Measurements from ENCODE around the gene F7. TPM values are rescaled to one million over a fixed set of nuclear protein-coding genes. Genes with fewer than 3 reads are reported as not detected.

Gene F7
- total and polyA plus RNA-seq, 2 donors (not counting 1 experiment from before 2014, with no cell fraction given): not detected

DNA sequence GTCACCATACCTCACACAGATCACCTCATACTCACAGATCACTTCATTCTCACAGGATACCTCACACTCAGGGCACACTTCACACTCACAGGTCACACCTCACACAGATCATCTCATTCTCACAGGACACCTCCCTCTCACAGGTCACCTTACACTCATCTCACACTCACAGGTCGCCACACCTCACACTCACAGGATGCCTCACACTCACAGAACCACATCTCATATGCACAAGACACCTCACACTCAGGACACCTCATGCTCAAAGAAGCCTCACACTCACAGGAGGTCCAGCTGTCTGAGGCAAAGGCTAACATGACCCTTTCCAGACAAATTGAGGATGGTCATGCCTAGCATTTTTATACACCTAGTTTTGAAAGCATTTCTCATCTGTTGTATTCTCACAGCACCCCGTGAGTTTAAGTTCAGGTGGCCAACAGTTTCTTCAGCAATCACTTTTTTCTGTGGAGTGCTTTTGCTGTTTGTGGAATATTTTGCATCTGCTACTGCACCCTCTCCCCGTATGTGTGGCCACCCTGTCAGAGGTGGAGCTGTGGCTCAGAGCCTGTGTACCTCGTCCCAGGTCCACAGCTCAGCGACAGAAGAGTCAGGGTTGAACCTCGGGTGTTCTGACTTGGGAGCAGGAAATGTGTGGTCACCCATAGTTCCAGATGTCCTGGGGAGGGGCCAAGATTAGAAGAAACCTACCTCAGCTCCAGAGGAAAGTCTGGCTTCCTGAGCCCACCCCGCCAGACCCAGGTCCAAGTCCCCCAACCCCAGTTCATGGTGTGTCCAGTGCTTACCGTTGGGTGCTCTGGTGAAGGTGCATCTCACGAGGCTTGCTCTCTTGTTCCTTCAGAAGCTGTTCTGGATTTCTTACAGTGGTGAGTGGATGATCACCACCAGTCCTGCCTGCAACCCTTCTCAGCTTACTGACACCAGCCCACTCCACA lies 7.6 kb downstream of the F7 start:
- H3K9ac ChIP-seq (ENCODE audit: insufficient read depth, low read length): no peak overlapping the region
- DNase-seq (ENCODE audit: low read depth in 2 of 2): no peak
- no peak overlapping the region for H3K27ac ChIP-seq (ENCODE audit: insufficient read depth, low read length)
- no peak overlapping the region for H3K4me2 ChIP-seq (ENCODE audit: extremely low read depth, insufficient read depth, low read length)
- no peaks in the 10 kb centered on the region for H3K79me2 ChIP-seq (ENCODE audit: control insufficient read depth, insufficient read depth, low read length)
- H3K4me1 ChIP-seq (ENCODE audit: control insufficient read depth, extremely low read depth, insufficient read depth, low read length): no peaks in the 10 kb centered on the region
- no peak overlapping the region for H3K4me3 ChIP-seq (replicated peaks in 1 of 4; ENCODE audit: control extremely low read depth in 1 of 4, insufficient read depth in 1 of 4, low read depth in 3 of 4, low read length in 4 of 4)
- no peaks in the 10 kb centered on the region for H4K20me1 ChIP-seq (ENCODE audit: control insufficient read depth, extremely low read depth, insufficient read depth, low read length)
- H3K36me3 ChIP-seq (ENCODE audit: control insufficient read depth, insufficient read depth, low read length): no peaks in the 10 kb centered on the region
- no peak overlapping the region for H2AFZ ChIP-seq (ENCODE audit: low read length)
- no peaks in the 10 kb centered on the region for H3K9me3 ChIP-seq (ENCODE audit: control insufficient read depth, insufficient read depth, low read depth, low read length)
- peaks cover 19% of the 10 kb centered on the region for H3K27me3 ChIP-seq (ENCODE audit: control insufficient read depth, insufficient read depth, low read length)
- TF ChIP-seq, protein P1, sequence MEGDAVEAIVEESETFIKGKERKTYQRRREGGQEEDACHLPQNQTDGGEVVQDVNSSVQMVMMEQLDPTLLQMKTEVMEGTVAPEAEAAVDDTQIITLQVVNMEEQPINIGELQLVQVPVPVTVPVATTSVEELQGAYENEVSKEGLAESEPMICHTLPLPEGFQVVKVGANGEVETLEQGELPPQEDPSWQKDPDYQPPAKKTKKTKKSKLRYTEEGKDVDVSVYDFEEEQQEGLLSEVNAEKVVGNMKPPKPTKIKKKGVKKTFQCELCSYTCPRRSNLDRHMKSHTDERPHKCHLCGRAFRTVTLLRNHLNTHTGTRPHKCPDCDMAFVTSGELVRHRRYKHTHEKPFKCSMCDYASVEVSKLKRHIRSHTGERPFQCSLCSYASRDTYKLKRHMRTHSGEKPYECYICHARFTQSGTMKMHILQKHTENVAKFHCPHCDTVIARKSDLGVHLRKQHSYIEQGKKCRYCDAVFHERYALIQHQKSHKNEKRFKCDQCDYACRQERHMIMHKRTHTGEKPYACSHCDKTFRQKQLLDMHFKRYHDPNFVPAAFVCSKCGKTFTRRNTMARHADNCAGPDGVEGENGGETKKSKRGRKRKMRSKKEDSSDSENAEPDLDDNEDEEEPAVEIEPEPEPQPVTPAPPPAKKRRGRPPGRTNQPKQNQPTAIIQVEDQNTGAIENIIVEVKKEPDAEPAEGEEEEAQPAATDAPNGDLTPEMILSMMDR (conservative IDR thresholded peaks at IDR 0.05 in 1 of 2, IDR thresholded peaks at IDR 0.05 in 1 of 2; ENCODE audit: low read depth in 1 of 2, low read length in 2 of 2): no peak
- TF ChIP-seq EZH2 (IDR thresholded peaks at IDR 0.05; ENCODE audit: low read length, missing control alignments): no peak

DNA sequence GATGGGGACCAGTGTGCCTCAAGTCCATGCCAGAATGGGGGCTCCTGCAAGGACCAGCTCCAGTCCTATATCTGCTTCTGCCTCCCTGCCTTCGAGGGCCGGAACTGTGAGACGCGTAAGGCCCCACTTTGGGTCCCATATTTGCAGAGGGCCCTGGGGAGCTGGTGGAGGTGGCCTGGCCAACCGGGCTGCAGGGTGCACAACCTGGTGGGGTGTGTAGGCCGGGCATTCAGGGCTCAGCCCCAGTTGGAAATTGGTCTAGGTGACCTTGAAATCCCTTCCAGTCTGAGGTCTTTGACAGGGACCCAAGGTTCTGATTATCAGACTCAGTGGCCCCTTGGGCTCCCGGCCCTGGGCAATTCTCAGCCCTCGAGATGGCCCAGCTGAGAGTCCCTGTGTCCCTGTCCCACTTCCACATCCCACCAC lies 8.3 kb downstream of the F7 start:
- Histone ChIP-seq H3K27ac (ENCODE audit: insufficient read depth, low read length) (no peak overlapping the region), H3K36me3 (ENCODE audit: control insufficient read depth, insufficient read depth, low read length) (no peaks in the 10 kb centered on the region), H3K27me3 (ENCODE audit: control insufficient read depth, insufficient read depth, low read length) (peaks cover 19% of the 10 kb centered on the region), H4K20me1 (ENCODE audit: control insufficient read depth, extremely low read depth, insufficient read depth, low read length) (no peaks in the 10 kb centered on the region), H3K4me1 (ENCODE audit: control insufficient read depth, extremely low read depth, insufficient read depth, low read length) (no peaks in the 10 kb centered on the region), H3K9ac (ENCODE audit: insufficient read depth, low read length) (no peak overlapping the region), H2AFZ (ENCODE audit: low read length) (no peak overlapping the region), H3K4me3 (replicated peaks in 1 of 4; ENCODE audit: control extremely low read depth in 1 of 4, insufficient read depth in 1 of 4, low read depth in 3 of 4, low read length in 4 of 4) (no peak overlapping the region), H3K4me2 (ENCODE audit: extremely low read depth, insufficient read depth, low read length) (no peak overlapping the region), H3K9me3 (ENCODE audit: control insufficient read depth, insufficient read depth, low read depth, low read length) (no peaks in the 10 kb centered on the region), H3K79me2 (ENCODE audit: control insufficient read depth, insufficient read depth, low read length) (no peaks in the 10 kb centered on the region)
- TF ChIP-seq, protein P1 (conservative IDR thresholded peaks at IDR 0.05 in 1 of 2, IDR thresholded peaks at IDR 0.05 in 1 of 2; ENCODE audit: low read depth in 1 of 2, low read length in 2 of 2): no peak
- TF ChIP-seq EZH2 (IDR thresholded peaks at IDR 0.05; ENCODE audit: low read length, missing control alignments): no peak
- DNase-seq (ENCODE audit: low read depth in 2 of 2): no peak

GRCh38 chr13:113114511-113115362 lies 9.1 kb downstream of the F7 start:
- H4K20me1 ChIP-seq (ENCODE audit: control insufficient read depth, extremely low read depth, insufficient read depth, low read length): no peaks in the 10 kb centered on the region
- TF ChIP-seq, protein P1 (conservative IDR thresholded peaks at IDR 0.05 in 1 of 2, IDR thresholded peaks at IDR 0.05 in 1 of 2; ENCODE audit: low read depth in 1 of 2, low read length in 2 of 2): no peak
- TF ChIP-seq EZH2 (IDR thresholded peaks at IDR 0.05; ENCODE audit: low read length, missing control alignments): no peak
- H3K79me2 ChIP-seq (ENCODE audit: control insufficient read depth, insufficient read depth, low read length): no peaks in the 10 kb centered on the region
- H3K4me1 ChIP-seq (ENCODE audit: control insufficient read depth, extremely low read depth, insufficient read depth, low read length): no peaks in the 10 kb centered on the region
- no peaks in the 10 kb centered on the region for H3K36me3 ChIP-seq (ENCODE audit: control insufficient read depth, insufficient read depth, low read length)
- H3K4me3 ChIP-seq (replicated peaks in 1 of 4; ENCODE audit: control extremely low read depth in 1 of 4, insufficient read depth in 1 of 4, low read depth in 3 of 4, low read length in 4 of 4): no peak overlapping the region
- no peak overlapping the region for H3K9ac ChIP-seq (ENCODE audit: insufficient read depth, low read length)
- no peak overlapping the region for H2AFZ ChIP-seq (ENCODE audit: low read length)
- DNase-seq (ENCODE audit: low read depth in 2 of 2): no peak
- H3K4me2 ChIP-seq (ENCODE audit: extremely low read depth, insufficient read depth, low read length): no peak overlapping the region
- no peak overlapping the region for H3K27ac ChIP-seq (ENCODE audit: insufficient read depth, low read length)
- H3K27me3 ChIP-seq (ENCODE audit: control insufficient read depth, insufficient read depth, low read length): peaks cover 17% of the 10 kb centered on the region
- H3K9me3 ChIP-seq (ENCODE audit: control insufficient read depth, insufficient read depth, low read depth, low read length): no peaks in the 10 kb centered on the region

All from fibroblast of lung (primary cell).